NCI-H187 treated with DMSO at 0.1 percent for 48 hours (cell line): ENCODE data around the gene FCRLA.
"Not testable (repeated sequence)": the region's sequence is repeated elsewhere in the genome, so short reads cannot be mapped to it uniquely, and the experiment has no call there.

Experiments
- DNase-seq: peaks from one replicate; lab custom pipeline; 2025; lab: John Stamatoyannopoulos, UW

FCRLA gene

DNA sequence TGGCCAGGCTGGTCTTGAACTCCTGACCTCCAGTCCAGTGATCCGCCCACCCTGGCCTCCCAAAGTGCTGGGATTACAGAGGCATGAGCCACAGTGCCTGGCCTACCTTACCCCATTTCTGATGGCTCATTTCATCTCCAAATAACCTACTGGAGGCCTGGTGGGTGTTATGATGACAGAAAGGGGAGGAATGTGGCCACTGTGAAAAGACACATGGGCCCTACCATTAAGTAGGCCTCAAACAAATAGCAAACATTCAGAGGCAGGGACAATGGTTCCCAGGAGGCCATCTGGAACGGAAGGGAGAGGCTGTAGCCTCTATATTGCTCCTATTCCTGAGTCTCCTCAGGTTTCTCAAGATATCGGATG lies 932 bp upstream of the FCRLA start:
- DNase-seq = no peak

DNA sequence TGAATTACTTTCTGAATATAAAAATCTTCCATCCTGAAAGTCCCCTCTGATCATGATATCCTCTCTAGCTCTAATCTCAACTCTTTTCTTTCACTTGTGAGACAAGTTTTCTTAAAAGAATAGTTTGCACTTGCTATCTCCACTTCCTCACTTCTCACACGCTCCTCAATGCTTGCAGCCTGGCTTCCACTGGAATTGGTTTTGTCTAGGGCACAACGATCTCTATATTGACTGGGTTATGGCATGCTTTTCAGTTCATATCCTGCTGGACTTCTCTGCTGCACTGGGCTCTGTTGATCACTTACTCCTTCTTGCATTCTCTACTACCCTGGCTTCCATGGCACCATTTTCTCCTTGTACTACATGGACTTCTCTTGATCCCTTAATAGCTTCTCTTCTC lies 474 bp downstream of the FCRLA start:
- no peak for DNase-seq

DNA sequence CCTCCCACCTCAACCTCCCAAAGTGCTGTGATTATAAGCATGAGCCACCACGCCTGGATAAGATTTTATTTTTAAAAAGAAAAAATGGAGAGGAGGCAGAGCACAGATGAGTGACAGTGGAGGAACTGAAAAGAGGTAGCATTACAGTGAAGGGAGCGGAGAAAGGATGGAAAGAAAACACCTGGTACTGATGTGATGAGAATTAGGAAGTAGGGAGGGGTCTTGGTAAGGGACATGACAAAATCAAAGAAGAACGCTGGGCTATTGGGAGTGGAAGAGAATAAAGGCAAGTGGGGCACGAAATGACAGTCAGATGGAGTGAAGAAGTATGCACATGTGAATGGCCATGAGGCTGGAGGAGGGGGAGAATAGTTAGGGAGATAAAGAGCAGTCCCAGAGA lies 2.3 kb downstream of the FCRLA start:
- DNase-seq = no peak

DNA sequence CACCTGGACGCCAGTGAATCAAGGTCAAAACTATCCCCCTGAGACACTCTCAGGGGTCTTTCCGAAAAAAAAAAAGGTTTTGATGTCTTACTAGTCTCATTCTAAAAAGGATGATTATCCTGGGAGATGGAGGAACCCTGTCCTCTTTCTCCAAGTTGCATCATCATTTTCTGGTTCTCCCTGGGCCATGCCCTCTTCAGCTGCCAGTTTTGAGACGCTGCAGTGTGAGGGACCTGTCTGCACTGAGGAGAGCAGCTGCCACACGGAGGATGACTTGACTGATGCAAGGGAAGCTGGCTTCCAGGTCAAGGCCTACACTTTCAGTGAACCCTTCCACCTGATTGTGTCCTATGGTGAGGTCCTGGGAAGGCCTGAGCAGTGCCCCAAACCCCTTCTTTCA lies 3.5 kb downstream of the FCRLA start:
- DNase-seq = no peak

DNA sequence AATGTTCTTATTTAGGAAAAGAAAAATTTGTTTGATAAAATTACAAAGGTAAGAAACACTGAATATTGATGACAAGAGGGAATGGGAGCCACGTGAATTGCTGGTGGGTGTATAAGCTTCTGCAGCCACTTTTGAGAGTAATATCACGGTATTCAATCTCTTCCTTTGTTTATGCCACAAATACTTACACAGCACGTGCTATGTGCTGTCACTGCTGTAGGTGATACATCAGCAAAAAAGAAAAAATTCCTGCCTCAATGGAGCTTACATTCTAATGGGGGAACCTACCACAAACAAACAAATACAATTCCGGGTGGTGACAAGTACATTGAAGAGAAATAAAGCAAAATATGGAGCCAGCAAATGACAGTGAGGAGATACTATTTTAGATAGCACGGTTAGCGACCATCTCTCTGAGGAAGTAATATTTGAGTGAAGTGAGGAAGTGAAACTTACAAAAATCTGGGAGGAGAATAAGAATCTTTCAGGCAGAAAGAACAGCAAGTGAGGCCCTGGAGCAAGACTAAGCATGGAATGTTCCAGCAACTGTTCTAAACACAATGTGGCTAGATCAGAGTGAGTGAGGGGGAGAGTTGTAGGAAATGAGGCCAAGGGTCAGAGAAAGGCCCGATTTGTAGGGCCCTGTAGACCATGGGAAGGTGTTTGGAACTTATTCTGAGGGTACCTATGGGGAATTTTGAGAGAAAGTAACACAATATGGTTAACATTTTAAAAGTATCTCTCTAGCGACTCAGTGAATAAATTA lies 11.7 kb downstream of the FCRLA start:
- DNase-seq = no peak

DNA sequence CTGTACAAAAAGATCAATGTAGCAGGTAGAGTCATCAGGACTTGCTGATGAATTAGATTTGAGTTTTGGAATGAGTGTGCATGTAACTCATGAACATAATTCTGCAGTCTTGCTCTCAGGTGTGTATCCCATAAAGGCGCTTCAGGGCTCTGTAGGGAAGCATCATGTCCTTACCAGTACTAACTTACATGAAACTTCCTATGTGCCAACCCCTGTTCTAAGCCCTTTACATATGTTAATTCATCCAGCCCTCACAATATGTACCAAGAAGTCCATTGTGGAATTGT lies 12.2 kb downstream of the FCRLA start:
- no peak for DNase-seq

DNA sequence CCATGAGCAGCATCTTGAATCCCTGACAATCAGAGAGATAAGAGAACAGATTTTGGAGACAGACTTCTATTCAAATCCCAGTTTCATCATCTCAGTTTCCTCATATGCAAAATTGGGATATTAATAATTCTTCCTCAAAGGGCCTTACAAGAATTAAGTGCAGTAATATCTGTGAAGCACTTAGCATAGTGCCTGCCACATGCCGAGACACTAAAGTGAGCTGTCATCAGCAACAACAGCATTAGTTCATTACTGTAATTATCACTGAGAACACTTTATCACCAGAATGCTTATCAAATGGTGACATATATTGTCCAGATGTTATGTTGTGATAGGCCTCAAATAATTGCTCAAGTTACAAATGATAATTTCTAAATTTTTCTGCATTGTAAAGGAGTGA lies 13.4 kb downstream of the FCRLA start:
- DNase-seq = no peak

DNA sequence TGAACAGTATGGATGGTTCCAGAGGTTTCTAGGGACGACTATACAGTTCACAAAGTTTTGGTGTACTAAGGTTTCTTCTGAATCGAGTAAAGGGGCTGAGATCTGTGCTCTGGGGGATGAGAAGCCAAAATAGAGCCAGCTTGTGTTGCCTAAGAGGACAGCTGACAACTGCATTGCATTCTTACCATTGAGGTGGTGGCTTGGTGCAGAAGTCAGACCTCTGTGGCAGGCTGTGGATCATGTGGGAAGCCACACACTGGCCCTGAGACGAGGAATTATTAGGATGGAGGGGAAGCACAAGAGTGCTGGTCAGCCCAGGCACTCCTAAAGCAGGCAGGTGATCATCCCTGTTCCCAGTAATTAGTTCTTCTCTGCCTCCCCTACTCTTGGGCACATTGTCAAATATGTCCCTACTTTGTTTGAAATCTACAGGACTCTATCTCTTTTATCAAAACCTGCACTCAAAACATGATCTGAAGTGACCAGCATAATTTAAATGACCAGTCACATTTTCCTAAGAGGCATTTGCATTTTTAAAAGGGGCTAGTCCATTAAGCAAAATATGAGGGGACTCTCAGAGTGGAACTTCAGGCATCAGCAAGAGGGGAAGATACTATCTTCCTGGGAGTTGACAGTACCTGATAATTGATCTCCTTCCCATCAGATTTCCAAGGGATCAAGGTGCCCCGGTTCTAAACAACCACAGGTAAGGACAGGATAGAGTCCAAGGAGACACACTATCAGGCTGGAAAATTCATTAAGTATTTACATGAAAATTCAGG lies 14.1 kb downstream of the FCRLA start, which contains the start of gene FCRLB:
FCRLB (plus strand) TSS at position 589 of the 782 bp plus-strand sequence. CDS start 1,129 bp downstream, outside the sequence.
- DNase-seq = no peak

DNA sequence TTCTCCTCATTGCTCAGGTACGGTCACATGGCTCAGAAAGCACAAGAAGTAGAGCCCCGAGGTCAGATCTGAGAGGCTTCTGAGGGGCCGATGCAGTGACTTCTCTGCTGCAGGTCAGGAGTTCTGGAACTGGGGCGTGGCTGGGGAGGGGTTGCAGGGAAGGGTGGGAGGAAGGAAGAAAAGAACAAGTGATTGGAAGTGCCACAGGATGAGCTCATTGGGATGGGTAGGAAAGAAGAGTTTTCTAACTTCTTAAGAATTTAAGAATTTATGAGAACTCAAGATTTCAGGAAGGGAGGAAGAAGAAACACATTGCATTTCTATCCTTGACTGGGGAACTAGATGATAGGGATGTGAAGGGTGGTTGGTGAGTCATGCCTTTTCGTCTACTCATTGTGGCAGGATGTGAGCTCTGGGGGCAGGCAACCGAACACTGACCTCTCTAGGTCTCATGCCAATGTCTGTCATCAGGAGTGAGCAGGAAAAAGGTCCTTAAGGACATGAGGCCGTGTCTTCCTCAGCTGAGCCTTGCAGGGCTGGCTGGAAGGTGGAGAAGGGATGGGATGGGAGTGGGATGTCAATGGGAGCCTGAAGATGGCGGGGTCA lies 14.8 kb downstream of the FCRLA start:
- DNase-seq = no peak

DNA sequence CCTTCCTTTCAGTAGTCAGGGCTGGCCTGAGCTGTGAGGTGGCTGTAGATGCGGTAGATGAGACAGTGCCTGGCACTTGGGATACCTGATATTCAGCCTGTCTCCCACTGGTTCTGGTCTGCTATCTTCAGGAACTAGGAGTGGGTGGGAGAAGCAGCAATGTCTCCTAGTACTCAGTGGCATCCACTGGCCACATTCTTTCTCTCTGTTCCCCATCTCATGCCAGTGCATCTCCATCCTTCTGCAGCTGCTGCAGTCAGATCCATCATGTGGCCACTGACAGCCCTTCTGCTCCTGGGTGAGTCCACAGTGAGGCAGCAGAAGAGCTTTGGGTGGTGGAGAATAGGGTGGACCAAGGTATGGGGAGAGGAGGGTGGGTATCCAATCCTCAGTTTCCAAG lies 15.4 kb downstream of the FCRLA start:
- no peak for DNase-seq

DNA sequence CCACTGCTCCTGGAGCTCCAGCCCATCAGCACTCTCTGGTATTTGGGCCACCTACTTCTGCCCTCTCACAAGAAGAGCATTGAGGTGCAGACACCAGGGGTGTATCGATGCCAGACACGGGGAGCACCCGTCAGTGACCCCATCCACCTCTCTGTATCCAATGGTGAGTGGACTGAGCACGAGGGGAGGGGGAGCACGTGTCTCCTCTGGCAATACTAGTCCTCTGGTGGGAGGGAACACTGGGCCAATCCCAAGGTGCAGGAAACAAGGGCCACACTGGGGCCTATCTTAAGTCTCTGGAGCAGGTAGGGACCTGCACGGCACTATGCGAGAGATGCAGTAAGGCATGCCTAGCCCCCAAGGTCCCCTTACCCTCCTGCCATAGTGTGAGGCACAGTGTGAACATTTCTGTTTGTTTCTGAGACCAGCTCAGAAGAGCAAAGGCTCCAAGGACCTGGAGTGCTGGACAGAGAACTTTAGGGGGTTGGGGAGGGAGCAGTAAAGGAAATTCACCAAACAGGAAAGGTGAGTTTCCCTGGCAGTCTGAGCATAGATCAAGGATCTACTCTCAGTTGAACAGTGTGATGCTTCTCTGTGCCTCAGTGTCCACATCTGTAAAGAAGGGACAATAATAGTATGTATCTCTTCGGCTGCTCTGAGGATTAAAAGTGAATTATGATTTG lies 16.6 kb downstream of the FCRLA start:
- no peak for DNase-seq

DNA sequence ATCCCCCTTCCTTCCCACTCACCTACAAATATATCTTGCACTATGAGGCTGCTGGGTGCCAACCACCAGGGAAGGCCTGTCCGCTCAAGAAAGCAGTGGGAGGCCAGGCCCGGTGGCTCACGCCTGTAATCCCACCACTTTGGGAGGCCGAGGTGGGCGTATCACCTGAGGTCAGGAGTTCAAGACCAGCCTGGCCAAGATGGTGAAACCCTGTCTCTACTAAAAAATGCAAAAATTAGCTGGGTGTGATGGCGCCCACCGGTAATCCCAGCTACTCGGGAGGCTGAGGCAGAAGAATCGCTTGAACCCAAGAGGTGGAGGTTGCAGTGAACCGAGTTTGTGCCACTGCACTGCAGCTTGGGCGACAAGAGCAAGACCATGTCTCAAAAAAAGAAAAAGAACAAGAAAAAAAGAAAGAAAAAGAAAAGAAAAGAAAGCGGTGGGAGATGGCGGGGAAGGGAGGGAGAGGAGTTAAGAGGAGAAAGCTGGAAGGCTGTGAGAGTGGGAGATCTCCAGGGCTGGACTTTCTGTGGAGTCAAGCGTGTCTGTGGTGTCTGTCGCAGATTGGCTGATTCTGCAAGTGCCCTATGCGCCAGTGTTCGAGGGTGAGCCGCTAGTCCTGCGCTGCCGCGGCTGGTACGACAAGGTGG lies 18.4 kb downstream of the FCRLA start:
- not testable (repeated sequence) for DNase-seq

DNA sequence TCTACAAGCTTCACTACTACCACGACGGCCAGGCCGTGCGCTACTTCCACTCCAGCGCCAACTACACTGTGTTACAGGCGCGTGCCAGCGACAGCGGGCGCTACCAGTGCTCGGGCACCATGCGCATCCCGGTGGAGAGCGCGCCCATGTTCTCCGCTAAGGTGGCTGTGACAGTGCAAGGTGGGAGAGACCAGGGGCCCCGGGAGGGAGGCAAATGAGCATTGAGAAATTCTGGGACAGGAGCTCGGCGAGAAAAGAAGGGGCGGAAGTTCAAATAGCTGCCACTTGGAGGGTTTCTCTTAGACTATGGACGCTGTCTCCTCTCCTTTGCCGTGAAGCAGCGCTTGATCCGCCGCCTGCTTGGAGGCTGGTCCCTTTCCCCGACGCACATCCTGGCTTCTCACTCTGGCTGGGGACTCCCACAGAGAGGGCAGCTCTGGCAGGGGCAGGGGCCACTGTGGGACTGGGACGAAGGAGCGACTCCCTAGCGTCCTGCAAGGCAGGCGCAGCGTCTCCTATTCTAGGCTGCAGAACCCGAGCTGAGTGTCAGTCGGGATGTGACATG lies 19.0 kb downstream of the FCRLA start:
- no peak for DNase-seq

DNA sequence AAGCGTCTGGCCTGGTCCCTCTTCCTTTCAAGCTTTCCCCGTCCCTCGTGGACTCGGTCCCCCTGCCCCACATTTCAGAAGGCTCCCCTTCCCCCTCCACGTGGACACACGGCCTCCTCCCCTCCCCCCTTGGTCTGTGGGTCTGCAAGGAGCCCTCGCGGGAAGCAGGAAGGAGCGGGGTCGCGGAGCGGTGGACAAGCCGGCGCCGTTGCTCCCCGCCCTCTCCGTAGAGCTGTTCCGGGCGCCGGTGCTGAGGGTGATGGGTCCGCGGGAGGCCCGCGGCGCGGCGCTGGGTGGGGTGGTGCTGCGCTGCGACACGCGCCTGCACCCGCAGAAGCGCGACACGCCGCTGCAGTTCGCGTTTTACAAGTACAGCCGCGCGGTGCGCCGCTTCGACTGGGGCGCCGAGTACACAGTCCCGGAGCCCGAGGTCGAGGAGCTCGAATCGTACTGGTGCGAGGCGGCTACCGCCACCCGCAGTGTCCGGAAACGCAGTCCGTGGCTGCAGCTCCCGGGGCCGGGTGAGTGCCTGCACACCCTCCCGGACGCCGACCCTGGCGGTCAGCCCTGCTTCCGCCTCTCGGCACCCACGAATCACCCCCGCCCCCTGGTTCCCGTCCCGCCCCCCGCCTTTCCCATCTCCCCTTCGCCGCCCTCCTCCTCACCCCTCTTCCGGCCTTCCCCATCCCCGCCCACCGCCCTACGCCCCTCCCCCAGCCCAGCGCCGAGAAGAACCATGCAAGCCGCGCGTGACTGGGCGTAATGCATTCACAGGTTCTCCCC lies 19.6 kb downstream of the FCRLA start:
- DNase-seq = no peak

DNA sequence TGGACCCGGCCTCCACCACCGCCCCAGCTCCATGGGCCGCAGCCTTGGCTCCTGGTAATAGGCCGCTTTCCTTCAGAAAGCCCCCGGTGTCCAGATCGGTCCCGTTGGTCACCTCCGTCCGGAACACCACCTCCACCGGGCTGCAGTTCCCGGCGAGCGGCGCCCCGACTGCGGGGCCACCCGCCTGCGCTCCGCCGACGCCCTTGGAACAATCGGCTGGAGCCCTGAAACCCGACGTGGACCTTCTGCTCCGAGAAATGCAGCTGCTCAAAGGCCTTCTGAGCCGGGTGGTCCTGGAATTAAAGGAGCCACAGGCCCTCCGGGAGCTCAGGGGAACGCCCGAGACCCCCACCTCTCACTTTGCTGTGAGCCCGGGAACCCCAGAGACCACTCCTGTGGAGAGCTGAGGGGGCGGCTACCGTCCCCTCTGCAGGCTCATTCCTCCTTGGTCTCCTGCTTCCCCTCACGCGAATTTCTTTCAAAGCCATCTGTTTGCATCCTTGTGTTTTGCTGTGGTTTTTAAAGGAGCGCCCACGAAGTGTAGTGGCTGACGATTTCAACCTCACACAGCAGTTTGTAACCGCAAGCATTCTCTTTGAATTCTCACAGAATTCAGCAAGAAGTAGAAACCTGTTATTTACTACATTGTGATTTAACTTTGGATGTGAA lies 20.4 kb downstream of the FCRLA start:
- no peak for DNase-seq

DNA sequence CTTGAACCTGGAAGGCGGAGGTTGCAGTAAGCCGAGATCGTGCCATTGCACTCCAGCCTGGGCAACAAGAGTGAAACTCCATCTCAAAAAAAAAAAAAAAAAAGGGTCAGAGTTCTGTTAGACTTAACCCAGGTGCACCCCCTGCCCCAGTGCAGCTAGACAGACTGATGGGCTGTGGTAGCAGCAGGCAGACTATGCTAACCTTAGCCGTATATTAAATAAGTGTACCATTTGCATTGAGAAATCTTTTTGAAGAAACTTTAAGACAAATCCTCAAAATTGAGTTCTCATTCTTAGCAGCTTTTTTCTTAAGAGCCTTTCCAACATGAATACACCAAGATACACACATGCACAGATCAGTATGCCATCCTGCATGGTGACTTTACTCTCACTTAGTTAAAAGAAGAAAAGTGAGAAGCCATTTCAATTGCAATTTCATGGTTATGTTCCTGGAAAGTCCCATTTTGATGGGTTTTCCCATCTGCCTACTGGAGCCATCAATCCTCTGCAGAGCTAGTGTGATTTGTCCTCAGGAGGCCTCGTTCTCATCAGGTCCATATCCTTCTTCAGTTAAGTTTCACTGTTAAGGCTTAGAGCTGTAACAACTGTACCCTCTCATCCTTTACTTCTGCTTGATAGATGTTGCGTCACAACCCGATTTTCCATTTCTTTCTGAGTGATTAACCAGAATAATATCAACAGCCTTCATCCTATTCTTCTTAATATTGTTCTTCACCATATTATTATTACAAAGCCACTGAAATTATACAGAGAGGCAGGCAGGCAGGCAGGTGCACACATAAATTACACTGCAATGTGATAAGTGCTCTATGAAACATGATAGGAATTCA lies 21.6 kb downstream of the FCRLA start:
- DNase-seq = no peak

DNA sequence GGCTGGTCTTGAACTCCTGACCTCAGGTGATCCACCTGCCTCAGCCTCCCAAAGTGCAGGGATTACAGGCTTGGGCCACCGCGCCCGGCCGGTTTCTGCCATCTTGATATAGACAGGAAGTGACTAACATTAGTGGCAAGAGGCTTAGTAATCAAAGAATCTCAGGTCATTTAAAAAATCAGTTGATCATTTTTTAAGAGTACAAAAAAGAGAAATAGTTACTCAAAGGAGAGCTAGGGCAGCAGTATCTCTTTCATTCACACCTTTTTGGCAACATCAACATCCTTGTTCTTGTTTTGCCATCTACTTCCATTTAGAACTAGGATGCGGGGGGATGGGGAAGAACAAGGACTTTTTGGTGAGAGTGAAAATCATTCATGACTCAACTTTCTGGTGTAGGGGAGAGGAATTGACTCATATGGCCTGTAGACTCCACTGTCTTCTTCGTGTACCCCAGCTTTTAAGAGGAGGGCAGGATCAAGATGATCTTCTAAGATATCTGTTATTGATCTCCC lies 23.1 kb downstream of the FCRLA start:
- DNase-seq = no peak

DNA sequence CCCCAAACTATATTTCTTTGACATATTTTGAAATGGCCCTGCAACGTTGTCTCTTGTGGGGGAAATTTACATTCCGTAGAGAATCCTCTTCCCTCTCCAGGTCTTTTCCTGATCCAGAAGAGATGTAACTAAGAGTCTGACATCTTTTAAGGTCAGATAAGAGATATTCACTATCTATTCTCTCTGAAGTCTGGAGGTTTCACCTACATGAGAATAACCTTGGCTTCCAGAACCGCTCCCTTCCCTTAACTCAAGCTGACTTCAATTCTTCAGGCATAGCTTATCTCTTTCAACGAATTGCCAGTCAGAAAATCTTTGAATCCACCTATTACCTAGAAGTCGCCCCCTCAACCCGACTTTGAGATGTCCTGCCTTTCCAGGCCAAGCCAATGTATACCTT lies 24.2 kb downstream of the FCRLA start:
- DNase-seq = no peak

DNA sequence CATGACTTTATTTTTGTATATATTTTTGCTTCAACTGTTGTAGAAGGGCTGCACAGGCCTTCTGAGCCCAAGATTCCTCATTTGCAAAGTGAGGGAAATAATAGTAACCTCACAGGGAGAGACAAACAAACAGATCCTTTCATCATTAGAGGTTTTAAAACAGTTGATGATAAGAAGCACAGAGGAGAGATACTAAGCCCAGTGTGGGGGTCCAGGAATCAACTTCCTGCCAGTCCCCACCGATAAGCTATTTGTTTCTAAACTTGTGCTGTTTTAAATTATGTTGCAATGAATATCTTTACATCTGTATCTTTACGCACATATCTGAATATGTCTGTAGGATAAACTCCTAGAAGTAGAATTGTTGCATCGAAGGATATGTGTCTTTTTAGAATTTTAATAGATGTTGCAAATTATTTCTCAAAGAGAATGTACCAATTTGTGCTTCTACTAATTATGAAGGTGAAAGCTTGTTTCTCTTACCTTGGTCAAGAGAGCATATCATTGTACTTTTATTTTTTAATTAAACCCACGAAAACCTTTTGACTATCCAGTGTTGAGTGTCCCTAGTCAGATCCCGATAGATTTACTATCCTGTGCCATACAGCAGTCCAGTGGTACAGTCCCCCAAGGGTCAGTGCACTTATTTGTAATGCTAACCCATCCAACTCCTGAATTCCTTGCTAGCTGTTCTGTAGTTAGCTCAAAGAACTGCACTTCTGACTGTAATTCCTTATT lies 25.1 kb downstream of the FCRLA start:
- no peak for DNase-seq
